Dermis blood vessel endothelial cell (primary cell): ENCODE measurements around the gene FCER1G. TPM values are rescaled to one million over a fixed set of nuclear protein-coding genes. Genes with fewer than 3 reads are reported as not detected.
"Not testable (repeated sequence)": the region's sequence is repeated elsewhere in the genome, so short reads cannot be mapped to it uniquely, and the experiment has no call there.

Experiments
- DNase-seq: peaks from one replicate; pipeline ENCODE4 v3.0.0; 2010
- total RNA-seq: library from RNA; depleted of rRNA; stranded (reverse); fragments of >200 nt; gene quantifications from 2 replicates; pipeline ENCODE4 v1.2.3, GENCODE V29; 2014

Gene FCER1G
- total RNA-seq, 1 donor from 2014 or later = not detected

DNA sequence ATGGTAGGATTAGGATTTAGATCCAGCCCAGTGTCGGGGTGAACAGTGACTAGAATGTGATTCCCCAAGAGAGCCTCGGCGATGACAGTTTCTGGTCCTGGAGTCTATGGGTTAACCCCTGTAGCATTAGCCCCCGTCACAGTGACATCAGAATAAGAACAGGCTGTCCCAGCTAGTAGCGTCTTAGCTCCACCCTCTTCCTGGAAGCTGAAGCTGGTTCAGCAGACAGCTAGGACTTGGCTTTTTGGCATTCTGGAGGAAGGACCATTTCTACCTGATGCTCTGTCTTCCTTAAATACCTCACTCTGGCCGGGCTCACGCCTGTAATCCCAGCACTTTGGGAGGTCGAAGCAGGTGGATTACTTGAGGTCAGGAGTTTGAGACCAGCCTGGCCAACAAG, 7.9 kb upstream of the FCER1G start:
- DNase-seq = peak; percentile 53

DNA sequence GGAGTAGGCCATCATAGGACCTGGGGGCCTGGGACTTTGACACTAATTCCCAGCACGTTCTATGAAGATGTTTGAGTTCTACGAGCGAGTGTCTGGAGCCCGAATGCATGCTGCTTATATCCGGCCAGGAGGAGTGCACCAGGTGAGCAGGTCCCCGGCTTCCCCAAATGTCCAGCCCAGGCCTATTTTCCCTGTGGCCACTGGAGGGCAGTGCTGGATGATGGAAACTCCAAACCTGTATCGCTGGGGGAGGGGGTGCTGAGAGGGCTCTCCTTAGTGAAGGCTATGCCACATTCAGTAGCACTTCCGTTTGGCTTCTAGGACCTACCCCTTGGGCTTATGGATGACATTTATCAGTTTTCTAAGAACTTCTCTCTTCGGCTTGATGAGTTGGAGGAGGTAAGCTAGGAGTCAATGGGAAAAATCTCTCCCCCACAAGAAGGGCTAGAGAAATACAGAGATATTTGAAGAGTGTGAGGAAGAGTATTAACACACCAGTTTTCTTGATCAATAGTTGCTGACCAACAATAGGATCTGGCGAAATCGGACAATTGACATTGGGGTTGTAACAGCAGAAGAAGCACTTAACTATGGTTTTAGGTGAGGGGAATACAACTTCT, 5.2 kb upstream of the FCER1G start:
- DNase-seq = peak; percentile 85

DNA sequence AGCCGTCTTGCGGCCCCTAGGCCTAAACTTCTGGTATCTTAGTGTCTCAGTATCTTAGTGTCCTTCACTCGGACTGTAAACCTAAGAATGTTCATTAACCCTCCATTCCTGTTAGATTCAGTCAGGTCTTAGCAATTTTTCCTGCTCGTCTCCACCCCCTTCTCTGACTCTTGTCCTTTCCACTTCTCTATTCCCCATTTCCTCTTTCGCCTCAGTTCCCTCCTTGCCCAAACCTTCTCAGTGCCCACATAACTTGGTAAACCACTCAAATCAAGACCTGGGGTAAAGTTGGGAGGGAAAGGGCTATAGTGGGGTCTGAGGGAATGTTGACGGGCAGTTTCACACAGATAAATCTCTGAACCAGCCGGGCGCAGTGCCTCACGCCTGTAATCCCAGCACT, 726 bp upstream of the FCER1G start:
- DNase-seq = no peak

DNA sequence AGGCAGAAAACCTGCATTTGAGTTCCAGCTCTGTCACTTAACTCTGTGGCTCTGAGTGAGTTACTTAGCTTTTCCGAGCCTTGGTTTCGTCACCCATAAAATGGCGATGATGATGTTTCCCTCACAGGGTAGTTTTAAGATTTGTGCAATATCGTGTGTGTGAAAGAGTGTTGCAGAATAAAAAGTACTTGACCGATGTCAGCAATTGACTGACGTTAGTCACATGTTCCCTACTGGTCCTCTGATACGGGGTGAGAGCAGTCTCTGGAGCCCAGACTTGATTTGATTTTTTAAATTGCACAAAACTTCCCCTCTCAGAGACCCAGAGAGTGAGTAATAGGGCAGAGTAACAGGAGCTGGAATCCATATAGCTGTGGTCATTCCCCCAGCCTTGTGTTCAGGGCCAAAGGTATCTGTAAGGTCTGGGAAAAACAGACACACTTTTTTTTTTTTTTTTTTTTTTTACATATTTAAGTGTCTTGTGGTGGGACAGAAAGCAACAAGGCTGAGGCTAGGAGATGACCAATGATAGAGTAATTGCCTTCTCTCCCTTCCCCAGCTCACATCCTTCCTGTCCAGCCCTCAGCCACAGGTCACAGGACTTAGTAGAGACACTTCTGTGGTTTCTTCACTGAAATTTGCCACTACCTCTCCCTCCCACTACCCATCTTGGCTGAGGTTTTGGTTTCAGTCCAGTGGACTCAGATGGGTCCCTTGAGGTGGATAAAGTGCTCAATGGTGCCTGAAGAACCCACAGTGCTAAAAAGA, 2.0 kb downstream of the FCER1G start:
- no peak for DNase-seq

DNA sequence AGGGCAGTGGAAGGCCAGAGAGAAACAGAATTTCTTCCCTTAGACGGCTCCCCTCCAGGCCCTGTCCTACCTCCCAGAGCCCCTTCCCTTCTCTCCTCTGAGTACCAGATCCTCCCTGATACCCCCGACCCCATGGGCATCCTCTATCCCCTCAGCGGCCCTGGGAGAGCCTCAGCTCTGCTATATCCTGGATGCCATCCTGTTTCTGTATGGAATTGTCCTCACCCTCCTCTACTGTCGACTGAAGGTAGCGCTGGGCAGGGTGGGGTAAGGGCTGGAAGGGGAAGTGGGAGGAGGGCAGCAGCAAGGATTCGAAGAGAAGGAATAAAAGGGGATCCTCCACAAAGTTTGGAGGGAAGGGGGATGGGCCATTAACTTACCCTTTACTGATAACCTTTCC, 2.7 kb downstream of the FCER1G start:
- DNase-seq = no peak

DNA sequence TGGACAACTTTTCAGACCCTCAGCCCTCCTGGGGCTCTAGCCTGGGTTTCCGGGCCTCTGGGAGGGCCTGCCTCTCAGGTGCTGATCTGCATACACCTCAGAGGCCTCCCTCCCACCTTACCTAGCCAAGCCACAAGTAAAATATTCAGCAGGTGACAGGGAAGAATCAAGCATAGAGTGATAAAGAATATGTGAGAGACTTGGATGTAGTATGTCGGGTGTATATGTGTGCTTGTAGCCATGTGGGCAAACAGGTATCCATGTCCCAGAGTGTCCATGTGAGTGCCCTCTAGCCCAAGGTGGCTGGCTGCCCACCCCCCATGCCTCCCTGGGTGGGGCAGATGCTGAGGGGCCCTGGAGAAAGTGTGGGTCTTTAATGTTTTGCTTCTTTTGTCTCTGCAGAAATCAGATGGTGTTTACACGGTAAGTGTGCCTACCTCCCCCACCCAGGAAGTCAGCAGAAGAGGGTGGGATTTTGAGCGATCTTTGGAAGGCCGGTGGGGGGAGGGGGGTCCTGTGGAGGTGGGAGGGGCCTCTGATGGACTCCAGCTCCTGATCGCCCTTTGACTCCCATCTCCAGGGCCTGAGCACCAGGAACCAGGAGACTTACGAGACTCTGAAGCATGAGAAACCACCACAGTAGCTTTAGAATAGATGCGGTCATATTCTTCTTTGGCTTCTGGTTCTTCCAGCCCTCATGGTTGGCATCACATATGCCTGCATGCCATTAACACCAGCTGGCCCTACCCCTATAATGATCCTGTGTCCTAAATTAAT, 3.4 kb downstream of the FCER1G start:
- no peak for DNase-seq

DNA sequence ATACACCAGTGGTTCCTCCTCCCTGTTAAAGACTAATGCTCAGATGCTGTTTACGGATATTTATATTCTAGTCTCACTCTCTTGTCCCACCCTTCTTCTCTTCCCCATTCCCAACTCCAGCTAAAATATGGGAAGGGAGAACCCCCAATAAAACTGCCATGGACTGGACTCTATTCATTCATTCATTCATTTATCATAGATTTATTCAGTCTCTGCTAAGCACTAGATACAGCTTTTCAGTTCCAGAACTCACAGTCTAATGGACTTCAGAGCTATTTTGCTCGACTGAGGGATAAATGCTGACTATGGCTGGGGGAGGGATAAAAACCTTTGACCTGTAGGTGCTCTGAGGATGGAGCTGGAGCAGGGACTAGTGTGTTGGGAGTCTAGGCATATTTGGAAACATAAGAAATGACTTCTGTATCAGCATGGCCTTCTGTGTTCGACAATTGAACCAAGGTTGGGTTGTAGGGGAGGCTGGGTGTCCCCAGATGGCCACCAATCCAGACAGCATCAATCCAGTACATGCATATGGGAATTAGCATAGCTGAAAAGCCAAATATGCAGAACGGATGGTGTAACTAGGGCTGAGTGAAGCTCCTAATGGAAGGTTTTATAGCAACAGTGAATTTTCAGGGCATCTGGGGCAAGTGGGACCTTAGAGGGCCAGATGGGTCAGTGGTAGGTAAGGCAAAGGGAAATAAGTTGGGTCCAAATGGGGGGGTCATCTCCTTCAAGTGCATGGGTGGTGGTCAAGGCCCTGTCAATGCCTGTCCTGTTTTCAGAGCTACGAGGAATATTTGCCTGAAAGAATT, 4.2 kb downstream of the FCER1G start:
- no peak for DNase-seq

DNA sequence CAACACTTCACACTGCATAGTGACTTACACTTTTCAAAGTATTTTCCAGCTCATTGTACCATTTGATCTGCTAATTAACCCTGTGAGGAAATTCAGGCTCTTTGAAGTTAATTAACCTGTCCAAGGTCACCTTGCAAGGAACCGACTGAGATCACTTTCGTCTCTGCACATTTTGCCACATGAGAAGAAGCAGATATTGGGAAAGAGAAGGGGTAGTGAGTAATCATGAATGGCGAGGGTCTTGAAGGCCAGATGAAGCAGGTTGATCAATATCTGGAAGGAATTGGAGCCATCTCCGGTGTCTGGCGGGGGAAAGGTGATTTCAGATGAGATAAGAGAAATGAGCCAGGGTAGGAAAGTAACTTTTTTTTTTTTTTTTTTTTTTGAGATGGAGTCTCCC, 4.9 kb downstream of the FCER1G start:
- no peak for DNase-seq

DNA sequence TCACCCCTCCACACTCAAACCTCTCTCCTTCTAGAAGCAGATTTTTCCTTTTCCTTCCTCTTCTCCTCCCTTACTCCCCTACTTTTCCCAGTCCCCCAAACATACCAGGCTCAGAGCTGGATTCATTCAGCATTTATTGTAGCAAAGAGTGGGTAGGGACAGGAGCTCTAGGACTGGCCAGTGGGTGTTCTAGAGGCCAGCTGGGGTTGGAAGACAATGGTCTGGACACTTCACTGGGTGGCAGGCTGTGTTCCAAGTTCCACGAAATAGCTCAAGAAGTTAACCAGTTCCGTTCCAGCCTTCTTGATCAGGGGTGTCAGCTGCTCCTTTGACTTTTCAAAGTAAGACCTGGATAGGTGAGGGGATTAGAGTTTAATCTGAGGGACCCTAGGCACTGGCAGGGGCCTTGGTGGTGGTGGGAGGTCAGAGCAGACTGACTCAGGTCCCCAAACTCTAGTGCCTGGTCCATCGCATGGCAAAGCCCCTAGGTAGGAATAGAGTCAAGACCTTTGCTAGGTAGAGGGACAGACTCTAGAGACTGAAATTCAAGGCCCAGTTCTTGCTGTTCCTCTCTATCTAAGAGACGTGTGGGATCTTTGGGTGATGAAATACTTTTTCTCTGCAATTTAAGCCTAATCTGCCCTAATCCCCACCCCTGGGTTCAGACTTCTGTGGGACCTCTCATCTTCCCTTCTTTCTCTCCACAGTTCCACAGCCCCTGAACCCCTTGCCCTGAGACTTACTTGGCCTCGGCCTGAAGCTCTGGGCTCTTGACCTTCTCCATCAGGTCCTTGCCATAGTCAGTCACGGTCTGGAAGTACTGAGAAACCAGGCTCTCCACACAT, 7.3 kb downstream of the FCER1G start:
- no peak for DNase-seq

DNA sequence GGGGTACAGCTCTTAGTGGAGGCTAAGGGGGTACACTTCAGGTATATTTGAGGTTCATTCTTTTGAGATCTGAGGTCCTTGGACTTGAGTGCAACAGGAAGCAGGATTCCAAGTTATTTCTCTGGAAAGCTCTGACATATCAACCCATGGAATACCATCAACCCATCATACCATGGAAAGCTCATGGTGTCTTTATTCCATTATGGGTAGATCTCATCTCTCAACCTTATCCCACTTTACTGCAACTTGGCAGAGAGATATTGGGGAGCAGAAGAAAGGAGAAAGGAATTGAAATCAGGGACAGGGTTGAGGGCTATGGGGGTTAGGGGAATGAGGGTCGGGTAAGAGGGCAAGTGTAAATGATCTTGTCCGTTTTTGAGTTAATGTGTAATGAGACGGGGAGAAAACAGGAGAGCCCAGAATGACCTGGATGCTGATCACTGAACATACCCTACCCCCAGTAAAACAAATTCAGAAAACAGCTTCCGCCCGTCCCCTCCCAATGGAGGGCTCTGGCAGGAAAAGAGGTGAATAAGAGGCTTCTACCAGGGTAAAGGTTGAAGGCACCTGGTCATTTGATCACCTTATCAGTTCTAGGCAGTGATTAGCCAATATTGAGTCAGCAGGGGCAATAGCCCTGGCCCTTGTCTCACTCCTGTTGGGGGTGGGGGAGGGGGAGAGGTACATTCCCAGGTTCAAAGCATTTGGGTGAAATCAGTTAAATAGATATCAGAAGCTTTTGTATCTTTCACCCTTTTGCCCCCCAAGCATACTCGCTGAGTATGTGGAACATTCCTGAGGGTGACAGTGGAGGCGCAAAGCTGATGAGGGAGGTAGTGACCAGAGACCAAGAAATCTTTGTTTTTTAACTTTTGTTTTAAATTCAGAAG, 9.0 kb downstream of the FCER1G start:
- DNase-seq = no peak

DNA sequence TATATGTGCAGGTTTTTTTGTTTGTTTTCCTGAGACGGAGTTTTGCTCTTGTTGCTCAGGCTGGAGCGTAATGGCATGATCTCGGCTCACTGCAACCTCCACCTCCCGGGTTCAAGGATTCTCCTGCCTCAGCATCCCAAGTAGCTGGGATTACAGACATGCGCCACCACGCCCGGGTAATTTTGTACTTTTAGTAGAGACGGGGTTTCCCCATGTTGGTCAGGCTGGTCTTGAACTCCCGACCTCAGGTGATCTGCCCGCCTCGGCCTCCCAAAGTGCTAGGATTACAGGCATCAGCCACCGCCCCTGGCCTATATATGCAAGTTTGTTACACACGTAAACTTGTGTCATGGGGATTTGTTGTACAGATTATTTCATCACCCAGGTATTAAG, 9.6 kb downstream of the FCER1G start:
- not testable (repeated sequence) for DNase-seq

DNA sequence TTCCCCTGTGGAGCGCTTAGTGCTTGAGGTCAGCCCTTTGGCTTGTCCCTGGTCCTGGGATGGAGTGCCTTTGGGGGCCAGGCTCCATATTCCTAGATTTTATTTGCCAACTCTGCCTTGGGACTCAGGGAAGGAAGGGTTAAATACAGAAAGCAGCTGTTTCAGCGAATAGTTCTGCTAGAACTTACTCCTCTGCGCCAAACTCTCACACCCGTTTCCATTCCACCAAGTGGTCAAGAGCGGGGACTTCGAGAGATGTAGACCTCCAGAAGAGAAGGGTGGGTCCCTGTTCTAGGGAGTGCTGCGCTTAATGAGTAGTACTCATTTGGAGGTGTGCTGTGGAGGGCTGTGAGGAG, 10.1 kb downstream of the FCER1G start:
- no peak for DNase-seq

DNA sequence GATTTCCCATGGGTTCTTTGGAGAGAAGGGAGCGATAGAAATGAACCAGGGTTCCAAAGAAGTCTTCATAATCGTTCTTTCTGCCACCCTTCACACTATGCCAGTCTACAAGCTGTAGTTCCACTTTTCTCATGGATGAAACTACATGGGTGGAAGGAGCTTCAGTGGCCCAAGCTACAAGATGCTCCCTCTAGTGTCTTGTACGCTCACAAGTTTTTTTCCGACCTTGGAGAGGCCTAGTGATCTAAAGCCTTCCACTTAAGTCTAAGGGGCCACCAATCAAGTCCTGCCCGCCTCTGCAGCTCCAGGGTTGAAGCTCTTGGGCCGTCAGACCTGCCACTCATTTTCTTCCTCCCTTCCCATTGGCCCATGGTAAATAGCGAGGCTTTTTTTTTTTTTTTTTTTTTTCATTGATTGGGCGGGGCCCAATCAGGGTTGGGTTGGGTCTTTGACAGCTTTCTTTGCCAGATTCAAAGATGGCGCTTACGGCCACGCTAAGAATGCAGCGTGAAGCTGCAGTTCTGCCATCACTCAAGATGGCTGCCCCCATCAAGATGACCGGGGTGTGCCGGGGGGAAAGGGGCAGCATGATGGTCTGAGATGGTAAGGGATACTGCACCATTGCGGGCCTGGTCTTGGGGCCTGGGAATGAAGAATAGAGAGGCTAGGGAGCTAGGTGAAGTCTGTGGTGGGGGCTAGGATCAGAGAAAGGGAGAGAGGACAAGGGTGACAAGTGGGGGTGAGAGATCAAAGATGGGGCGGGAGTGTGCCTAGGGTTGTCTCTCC, 10.6 kb downstream of the FCER1G start, which contains the start of gene TOMM40L:
TSS of gene TOMM40L (plus strand) at position 527 of the 786 bp plus-strand sequence. CDS start 430 bp downstream, outside the sequence.
- peak; percentile 99 for DNase-seq

DNA sequence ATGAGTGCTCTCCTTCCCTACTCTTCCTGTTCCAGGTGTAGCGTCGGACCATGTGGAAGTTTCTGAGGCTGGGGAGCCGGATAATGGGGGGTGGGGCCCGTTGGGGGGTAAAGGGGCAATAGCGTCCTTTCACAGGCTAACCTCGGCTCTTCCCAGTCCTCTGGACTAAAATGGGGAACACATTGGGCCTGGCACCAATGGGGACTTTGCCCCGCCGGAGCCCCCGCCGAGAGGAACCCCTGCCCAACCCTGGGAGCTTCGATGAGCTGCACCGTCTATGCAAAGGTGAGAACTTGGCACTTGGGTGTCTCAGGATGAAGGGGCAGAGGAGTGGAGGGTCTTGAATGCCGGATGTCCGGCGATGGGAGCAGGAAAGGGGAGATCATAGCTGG, 11.2 kb downstream of the FCER1G start:
- no peak for DNase-seq

DNA sequence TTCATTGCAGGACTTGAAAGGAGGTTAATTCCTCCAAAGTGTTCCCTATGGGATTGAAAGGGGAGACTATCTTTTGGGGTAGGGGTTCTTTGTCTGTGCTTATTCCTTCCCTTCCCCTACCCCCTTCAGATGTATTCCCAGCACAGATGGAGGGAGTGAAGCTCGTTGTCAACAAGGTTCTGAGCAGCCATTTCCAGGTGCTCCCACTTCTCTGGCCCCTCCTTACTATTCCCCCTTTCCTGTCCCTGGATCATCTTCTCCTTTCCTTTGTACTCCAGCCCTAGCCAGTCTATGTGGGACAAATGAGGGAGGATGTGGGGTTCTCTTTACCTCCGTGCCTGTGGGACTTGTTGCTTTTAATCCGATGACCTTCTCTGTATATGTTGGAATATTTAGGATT, 11.7 kb downstream of the FCER1G start:
- no peak for DNase-seq

DNA sequence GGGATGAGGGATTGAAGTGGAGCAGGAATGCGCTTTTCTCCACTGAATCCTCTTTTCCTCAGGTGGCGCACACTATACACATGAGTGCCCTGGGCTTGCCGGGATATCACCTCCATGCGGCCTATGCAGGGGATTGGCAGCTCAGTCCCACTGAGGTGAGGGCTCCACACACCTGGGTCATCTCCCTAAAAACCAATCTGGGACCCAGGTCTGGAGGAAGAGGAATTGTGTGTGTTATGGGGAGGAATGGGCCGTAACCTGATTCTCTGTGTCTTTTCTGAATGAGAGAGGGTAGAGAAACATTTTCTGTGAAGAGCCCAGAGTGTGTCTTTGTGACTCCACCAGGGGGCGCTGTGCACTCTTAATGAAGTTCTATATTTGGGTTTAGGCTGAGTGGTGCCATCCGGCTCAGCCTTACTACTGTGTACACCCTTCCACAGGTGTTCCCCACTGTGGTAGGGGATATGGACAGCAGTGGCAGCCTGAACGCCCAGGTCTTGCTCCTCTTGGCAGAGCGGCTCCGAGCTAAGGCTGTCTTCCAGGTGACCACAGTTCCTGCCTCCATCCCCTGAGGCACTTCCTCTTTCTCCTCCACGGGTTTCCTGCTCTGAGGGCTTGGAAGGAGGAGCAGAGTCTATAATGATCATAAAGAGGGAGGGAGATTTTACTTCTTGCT, 12.2 kb downstream of the FCER1G start:
- peak; percentile 88 for DNase-seq

DNA sequence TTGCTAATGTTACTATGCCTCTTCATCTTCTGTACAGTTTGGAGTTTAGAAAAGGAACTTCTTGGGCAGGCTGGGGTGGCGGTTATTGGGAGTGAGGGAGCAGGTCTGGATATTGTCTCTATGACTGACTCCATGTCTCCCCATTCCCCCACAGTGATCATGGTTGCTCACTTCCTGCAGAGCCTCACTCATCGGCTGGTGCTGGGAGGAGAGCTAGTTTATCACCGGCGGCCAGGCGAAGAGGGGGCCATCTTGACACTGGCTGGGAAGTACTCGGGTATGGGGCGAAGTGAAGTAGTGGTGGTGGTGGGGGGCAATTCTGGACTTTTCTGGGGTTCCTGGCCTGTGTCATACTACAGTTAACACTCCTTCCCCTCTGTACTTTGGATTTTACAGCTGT, 12.9 kb downstream of the FCER1G start:
- peak; percentile 31 for DNase-seq

DNA sequence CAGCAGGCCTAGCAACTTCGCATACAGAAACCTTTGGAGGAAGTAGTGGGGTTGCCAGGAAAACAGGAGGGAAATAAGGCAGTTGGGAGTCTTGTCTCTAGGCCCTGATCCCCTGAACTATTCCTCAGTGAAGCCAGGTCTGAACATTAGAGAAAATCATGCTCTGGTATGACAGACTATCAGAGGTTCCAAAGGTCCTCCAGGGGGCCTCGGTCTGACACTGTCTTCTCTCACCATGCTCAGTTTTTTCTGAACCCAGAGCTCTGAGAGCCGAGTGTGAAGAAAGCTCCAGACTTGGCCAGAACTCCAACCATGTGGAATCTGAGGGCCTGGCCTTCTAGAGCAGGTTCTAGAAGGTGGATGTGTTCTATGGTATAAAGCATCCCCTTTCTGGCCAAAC, 14.8 kb downstream of the FCER1G start:
- DNase-seq = peak; percentile 29

DNA sequence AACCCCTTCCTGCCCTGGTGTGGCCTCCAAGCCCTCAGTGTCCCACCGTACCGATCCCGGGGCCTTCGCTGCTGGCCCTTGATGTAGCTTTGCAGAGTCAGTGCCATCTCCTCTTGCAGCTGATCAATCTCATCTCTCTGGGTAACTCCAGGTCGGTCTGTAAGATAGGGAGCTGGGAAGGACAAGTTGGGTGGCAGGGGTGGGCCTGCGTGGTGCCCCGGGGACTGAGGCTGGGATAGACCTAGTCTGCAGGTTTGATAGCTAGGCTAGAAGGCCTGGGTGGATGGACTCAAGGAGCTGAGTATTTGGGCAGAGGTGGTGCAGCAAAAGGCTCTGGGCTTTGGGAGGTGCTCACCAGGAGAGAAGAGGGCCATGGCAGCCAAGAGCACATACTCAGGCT, 15.7 kb downstream of the FCER1G start:
- no peak for DNase-seq
